ENCODE measurements around the gene NPAS3.

DNA sequence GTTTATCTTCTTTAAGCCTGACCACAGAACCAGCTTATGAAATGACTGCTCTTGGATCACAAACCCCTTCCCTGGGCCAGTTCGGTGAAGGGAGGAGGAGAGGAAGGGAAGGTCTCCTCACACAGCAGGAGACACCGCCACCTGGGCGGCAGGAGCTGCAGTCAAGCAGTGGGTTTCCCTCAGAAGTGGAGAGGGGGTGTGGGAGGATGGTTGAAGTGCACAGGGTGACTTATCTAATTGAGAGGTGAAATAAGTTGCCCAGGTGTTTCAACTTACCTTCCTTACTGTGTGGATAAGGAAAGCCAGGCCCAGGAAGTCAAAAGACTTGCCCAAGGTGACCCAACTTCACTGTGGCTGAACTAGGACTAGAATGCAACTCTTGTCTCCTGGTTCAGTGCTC lies 905.4 kb downstream of the NPAS3 start:
- TF ChIP-seq, protein P1, sequence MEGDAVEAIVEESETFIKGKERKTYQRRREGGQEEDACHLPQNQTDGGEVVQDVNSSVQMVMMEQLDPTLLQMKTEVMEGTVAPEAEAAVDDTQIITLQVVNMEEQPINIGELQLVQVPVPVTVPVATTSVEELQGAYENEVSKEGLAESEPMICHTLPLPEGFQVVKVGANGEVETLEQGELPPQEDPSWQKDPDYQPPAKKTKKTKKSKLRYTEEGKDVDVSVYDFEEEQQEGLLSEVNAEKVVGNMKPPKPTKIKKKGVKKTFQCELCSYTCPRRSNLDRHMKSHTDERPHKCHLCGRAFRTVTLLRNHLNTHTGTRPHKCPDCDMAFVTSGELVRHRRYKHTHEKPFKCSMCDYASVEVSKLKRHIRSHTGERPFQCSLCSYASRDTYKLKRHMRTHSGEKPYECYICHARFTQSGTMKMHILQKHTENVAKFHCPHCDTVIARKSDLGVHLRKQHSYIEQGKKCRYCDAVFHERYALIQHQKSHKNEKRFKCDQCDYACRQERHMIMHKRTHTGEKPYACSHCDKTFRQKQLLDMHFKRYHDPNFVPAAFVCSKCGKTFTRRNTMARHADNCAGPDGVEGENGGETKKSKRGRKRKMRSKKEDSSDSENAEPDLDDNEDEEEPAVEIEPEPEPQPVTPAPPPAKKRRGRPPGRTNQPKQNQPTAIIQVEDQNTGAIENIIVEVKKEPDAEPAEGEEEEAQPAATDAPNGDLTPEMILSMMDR (IDR thresholded peaks at IDR 0.05): no peak
- TF ChIP-seq EZH2 (IDR thresholded peaks at IDR 0.05) (no peak), EZH2phosphoT487 (IDR thresholded peaks at IDR 0.05) (no peak)
